Cerebellar nuclear complex (tissue), 1 donor: Measurements from ENCODE around the gene BPGM.

Experiments
- DNase-seq, 2 experiments: peaks; one replicate each; lab custom pipeline; 2025; lab: John Stamatoyannopoulos, UW

BPGM gene

DNA sequence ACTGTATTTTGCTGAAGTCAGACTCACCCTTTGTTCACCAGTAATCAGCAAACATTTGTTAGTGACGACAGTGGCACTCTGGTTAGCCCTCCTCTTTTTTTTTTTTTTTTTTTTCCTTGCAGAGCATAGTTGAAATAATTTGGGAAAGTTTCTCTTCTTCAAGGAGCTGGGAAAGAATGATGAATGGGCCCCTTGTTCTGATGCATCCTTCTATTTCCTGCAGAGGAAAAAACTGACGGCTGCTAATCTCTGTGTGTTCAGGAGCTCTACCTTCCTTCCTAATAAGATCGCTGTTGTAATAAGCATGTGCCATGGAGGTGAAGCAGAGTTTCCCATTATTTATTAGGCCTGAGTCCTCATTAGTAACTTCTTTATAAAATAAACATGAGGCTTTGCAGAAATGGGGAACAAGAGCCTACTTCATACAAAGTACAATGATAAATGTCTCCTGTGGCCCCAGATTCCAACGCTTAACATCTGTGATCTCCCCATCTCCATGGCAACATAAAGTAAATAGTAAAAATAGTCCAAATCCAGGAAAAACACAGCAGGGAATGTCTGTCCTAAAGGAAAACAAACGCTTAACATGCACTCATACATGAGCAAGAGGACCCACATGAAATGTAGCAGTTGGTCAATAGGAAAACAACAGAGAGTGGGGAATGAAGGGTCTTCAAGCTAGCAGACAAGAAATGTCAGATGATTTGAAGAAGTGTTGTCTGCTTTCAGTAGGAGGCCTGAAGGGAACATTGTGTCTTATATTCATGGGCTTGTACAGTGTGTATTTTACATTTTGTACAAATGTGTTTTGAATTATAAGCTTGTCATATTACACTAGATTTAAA lies 73.7 kb downstream of the BPGM start:
- no peak for DNase-seq

DNA sequence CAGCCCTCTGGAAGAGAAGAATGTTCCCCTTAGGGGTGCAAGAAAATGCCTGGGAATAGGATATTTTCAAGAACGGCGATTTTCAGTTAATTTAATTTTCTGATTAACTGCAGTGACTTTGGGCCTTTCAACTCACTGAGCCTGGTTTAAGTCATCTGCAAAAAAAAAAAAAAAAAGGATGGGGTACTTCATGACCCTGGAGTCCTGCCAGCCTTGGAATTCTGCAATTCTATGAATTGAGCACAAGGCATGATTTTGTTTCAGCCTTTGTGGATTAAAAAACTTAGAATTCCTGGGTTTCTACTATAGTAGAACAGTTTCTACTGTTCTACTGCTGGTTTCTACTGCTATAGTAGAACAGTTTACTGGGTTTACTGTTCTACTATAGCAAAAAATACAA lies 74.5 kb downstream of the BPGM start:
- no peak for DNase-seq

DNA sequence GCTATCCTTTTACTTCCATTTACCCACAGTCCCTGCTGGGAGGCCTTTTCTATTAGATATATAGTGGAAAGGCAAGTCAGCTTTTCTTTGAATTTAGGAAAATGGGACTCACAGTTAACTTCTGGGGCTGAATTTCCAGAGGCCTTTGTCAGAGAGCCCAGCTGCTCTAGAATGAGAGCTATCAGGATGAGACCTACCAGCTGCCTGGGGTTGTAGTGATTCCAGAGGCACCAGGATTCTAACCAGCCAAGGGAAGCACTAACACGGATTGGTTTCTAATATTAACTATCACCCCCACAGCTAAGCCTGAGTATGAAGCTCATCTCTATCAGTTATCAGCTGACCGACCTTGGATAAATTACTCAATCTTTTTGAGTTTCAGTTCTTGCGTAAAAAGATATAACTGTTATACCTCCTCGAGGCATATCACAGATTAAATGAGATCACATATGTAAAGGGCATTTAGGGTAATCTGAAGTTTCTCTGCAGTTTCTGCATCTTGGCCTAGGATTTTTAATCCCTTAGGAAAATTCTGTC lies 76.2 kb downstream of the BPGM start:
- DNase-seq, result no peak

DNA sequence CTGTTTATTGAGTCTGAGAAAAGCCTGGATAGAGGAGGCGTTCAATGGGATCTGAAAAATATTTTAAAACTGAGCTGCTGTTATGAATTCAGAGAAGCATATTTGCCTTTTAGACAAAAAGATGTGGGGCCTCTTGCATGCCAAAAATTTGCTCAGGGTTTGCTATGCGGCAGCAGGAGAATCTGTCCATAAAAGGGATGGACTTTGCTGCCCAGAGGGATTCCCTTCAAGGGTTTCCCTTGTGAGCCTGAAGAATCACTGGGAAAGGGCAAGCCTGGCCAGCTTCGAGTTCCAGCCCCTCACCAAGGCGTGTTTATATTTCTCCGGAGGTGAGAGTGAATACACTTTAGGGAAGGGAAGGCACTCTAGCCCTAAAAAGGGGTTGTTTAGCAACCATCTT lies 77.2 kb downstream of the BPGM start:
- no peak for DNase-seq

DNA sequence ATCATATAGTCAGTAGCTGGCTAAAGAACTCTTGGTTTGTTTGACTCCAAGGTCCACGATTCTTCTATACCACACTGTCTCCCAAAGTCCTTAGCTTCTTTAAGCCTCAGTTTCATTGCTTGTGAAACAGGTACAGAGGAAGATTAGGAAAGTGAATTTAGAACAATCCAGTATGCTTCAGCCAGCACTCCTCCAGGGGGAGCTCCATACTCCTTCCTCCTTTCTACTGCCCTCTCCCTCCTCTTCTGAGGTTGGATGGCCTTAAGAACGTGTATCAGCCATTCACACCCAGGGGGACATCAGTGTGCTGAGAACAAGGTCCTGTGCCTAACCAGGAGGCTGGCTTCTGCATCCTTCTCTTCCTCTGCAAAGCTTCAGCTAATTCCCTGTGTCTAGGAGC lies 78.0 kb downstream of the BPGM start:
- DNase-seq, result no peak

DNA sequence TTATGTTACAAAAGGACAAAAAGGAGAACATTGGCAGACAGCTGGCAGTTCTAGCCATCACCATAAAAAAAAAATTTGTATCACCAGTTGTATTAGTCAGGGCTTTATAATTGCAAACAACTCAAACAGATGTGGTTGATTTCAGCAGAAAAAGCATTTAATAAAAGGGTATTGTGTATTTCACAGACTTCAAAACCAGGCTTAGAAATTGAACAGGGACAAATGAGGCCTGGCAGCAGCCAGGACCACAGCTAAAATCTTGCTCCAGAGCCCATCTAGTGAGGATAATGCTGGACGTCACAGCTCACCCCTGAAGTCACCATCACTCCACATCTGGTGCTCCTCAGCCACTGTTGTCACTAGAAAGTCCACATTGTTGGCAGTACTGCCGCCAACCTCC lies 79.9 kb downstream of the BPGM start:
- no peak for DNase-seq

DNA sequence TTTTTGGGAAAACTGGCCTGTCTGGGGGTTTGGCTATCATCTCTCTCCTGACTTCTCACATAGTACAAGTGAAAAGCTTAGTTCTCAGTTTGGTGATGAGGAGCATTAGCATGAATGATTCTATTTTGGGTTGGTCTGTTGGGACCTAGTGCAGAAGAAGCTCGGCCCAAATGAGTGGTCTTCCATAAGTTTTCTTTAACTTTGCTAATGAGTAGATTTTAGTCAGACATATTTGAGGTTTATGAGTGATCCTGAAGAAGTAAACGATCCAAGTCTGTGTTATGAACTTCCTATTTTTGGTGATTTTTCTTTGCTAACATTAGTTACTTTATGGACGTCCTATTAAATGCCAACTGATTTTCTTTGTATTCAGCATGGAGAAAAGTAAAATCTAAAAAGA lies 81.1 kb downstream of the BPGM start:
- DNase-seq, result no peak
